Neutrophil (primary cell): ENCODE results near the gene MTPN.

ENCODE experiments used
- H3K27ac ChIP-seq: fragments of 200-600 bp; sonication (generic); 2 replicates; pipeline ENCODE4 v1.5.1; 2016; ENCODE audit warnings: mild to moderate bottlenecking, moderate library complexity
- H3K27me3 ChIP-seq: fragments of 200-600 bp; sonication (generic); 2 replicates; pipeline ENCODE4 v1.6.0; 2016; ENCODE audit warnings: mild to moderate bottlenecking
- H3K36me3 ChIP-seq: fragments of 200-600 bp; sonication (generic); 2 replicates; pipeline ENCODE4 v1.5.1; 2017
- H3K4me1 ChIP-seq, 2 experiments: fragments of 200-600 bp in 1 of 2; sonication (generic) in 1 of 2; 1 replicate in 1 of 2; 2 replicates in 1 of 2; pipeline versions ENCODE4 v1.5.1 to v1.6.1; 2013 to 2016; ENCODE audit warnings: low read depth in 1 of 2, low read length in 1 of 2, mild to moderate bottlenecking in 1 of 2, moderate library complexity in 1 of 2; ENCODE audit not compliant: control insufficient read depth in 1 of 2, insufficient read depth in 1 of 2
- H3K4me3 ChIP-seq, 2 experiments: fragments of 200-600 bp in 1 of 2; sonication (generic) in 1 of 2; 1 replicate in 1 of 2; 2 replicates in 1 of 2; pipeline ENCODE4 v1.5.1; 2013 to 2016; ENCODE audit warnings: low read depth in 1 of 2, low read length in 1 of 2, mild to moderate bottlenecking in 1 of 2, moderate library complexity in 1 of 2
- H3K9me3 ChIP-seq: fragments of 200-600 bp; sonication (generic); 2 replicates; pipeline ENCODE4 v1.5.1; 2016
- TF ChIP-seq, protein P1 (sequence below): fragments of 200-600 bp; sonication (generic); IDR thresholded peaks from 2 replicates; pipeline ENCODE4 v1.5.1; 2016; ENCODE audit warnings: antibody characterized with exemption

MTPN gene

GRCh38 chr7:135971366-135971725, 5.8 kb downstream of the MTPN start:
- TF ChIP-seq, protein P1, sequence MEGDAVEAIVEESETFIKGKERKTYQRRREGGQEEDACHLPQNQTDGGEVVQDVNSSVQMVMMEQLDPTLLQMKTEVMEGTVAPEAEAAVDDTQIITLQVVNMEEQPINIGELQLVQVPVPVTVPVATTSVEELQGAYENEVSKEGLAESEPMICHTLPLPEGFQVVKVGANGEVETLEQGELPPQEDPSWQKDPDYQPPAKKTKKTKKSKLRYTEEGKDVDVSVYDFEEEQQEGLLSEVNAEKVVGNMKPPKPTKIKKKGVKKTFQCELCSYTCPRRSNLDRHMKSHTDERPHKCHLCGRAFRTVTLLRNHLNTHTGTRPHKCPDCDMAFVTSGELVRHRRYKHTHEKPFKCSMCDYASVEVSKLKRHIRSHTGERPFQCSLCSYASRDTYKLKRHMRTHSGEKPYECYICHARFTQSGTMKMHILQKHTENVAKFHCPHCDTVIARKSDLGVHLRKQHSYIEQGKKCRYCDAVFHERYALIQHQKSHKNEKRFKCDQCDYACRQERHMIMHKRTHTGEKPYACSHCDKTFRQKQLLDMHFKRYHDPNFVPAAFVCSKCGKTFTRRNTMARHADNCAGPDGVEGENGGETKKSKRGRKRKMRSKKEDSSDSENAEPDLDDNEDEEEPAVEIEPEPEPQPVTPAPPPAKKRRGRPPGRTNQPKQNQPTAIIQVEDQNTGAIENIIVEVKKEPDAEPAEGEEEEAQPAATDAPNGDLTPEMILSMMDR = no peak
- Histone ChIP-seq H3K4me3 (peak overlapping the region; percentile 32 to 57), H3K36me3 (no peaks in the 10 kb centered on the region), H3K4me1 (peaks cover 67 to 69% of the 10 kb centered on the region in 2 experiments), H3K27me3 (no peaks in the 10 kb centered on the region), H3K9me3 (no peaks in the 10 kb centered on the region), H3K27ac (peak overlapping the region; percentile 96)

- TF ChIP-seq, protein P1 = no peak
- H3K9me3 ChIP-seq = no peaks in the 10 kb centered on the region
- peak overlapping the region; percentile 32 to 57 for H3K4me3 ChIP-seq
- H3K27me3 ChIP-seq = no peaks in the 10 kb centered on the region
- H3K27ac ChIP-seq = peak overlapping the region; percentile 96
- H3K36me3 ChIP-seq = peaks cover 3% of the 10 kb centered on the region
- H3K4me1 ChIP-seq = peaks cover 64 to 67% of the 10 kb centered on the region in 2 experiments
These were observed 6.3 kb downstream of the MTPN start for GRCh38 chr7:135970682-135971365.

DNA sequence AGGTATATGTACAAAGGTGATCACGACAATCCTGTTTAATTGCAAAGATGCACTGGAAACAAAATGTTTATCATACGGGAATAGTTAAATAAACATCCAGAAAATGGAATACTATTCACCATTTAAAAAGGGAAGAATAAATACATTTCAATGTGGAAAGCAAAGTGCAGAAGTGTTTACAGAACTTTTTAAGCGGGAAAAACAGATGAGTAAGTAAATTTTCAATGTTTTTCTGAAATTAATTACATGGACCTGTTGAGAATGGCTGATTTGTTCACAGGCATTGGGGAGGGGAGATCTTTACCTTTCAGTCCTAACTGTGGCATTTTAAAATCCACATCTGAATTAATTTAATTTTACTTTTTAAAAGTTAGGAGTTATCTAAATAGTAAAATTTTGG, 7.1 kb downstream of the MTPN start:
- H3K36me3 ChIP-seq = peaks cover 4% of the 10 kb centered on the region
- H3K9me3 ChIP-seq = no peaks in the 10 kb centered on the region
- peak overlapping the region; percentile 96 for H3K27ac ChIP-seq
- H3K27me3 ChIP-seq = no peaks in the 10 kb centered on the region
- TF ChIP-seq, protein P1 = no peak
- H3K4me1 ChIP-seq = peaks cover 56 to 64% of the 10 kb centered on the region in 2 experiments
- H3K4me3 ChIP-seq = no peak overlapping the region

DNA sequence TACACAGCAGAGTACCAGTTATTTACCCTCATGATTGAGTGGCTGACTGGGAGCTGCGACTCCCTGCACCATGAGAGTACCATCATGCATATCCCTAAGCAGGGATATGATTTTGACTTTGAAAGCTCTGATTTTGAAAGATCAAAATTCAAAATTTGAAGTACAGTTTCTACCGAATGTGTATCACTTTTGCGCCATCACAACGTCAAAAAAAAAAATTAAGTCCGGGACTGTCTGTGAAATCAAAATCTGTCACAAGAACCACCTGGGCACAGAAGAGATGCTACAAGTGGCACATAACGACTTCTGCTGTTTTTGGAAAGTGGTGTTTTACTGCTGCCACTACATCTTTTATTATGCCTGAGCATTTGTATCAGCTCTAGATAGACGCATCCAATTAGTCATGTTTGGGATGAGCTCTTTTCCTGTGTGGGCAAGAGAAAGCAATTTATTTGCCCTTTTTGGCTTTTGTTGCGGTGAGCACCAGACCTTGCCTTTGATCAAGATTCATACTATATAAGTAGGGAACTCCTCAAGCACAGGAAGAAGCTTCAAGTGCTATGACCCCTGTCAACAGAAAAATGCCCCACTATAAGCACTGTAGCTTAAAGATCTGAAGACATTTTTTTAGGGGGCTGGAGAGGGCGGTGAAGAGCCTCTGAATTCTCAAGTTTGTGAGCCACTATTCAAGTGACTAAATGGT, 10.7 kb downstream of the MTPN start:
- Histone ChIP-seq H3K4me3 (no peak overlapping the region), H3K4me1 (peaks cover 30 to 50% of the 10 kb centered on the region in 2 experiments), H3K9me3 (no peaks in the 10 kb centered on the region), H3K27ac (peak overlapping the region; percentile 66), H3K27me3 (no peaks in the 10 kb centered on the region), H3K36me3 (peaks cover 4% of the 10 kb centered on the region)
- TF ChIP-seq, protein P1 = no peak

DNA sequence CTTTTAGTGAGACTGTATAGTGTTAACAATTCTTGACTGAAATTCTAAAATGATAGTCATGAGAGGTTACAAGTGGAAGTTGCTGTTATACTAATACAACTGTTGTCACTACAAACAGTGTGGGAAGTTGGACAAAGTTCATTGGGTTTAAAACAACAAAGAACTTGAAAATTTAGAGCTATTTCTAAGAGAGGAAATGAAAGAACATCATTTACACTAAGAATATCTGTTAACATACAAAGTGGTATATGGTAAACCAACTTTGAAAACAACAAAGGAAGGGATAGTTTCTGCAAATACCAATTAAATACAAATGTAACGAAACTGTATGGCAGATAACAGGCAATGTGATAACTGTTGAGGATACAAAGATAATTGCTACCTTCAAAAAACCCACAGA, 11.6 kb downstream of the MTPN start:
- TF ChIP-seq, protein P1 = no peak
- Histone ChIP-seq H3K27ac (peak overlapping the region; percentile 66), H3K36me3 (peaks cover 4% of the 10 kb centered on the region), H3K27me3 (no peaks in the 10 kb centered on the region), H3K4me1 (peaks cover 29 to 48% of the 10 kb centered on the region in 2 experiments), H3K9me3 (no peaks in the 10 kb centered on the region), H3K4me3 (no peak overlapping the region)
